T47D (cell line): ENCODE data around the gene ADAMTS8.

Experiments used
- DNase-seq, 2 experiments: peaks; one replicate each; pipeline versions ENCODE4 v3.0.0 to v3.0.0-alpha.2; 2011 to 2012; ENCODE audit warnings: low read depth in 1 of 2, low spot score in 1 of 2
- JUND ChIP-seq: IDR thresholded peaks from 2 replicates; pipeline ENCODE4 v1.6.1; 2012; ENCODE audit warnings: low read depth
- in situ Hi-C: cut with HindIII; loops from 2 replicates; pipeline ENCODE4 v1.10.0; 2016; ENCODE audit warnings: low sequenced_read_pairs, low pct_unique_long_range_greater_than_20kb

Gene ADAMTS8

GRCh38 chr11:130389335-130389935, 39.0 kb downstream of the ADAMTS8 start:
- TF ChIP-seq JUND: no peak
- DNase-seq: no peak
- in situ Hi-C loops: no loop called here

GRCh38 chr11:130388607-130389205, 39.7 kb downstream of the ADAMTS8 start:
- TF ChIP-seq JUND: no peak
- no peak for DNase-seq
- in situ Hi-C loops: no loop called here

GRCh38 chr11:130386056-130386455, 42.4 kb downstream of the ADAMTS8 start:
- TF ChIP-seq JUND: no peak
- DNase-seq: no peak
- in situ Hi-C loops: no loop called here

GRCh38 chr11:130383344-130384211, 44.8 kb downstream of the ADAMTS8 start:
- in situ Hi-C loops: no loop called here
- TF ChIP-seq JUND: no peak
- DNase-seq: peak in 1 of 2 experiments; percentile 65

GRCh38 chr11:130381317-130381716, 47.1 kb downstream of the ADAMTS8 start:
- in situ Hi-C loops: no loop called here
- no peak for TF ChIP-seq JUND
- DNase-seq: peak in 1 of 2 experiments; percentile 47

GRCh38 chr11:130380778-130381177, 47.6 kb downstream of the ADAMTS8 start:
- DNase-seq: no peak
- in situ Hi-C loops: no loop called here
- no peak for TF ChIP-seq JUND

- in situ Hi-C loops: no loop called here
- DNase-seq: no peak
- TF ChIP-seq JUND: no peak
Observed at GRCh38 chr11:130379276-130379675, 49.1 kb downstream of the ADAMTS8 start.

GRCh38 chr11:130370845-130371590, 57.4 kb downstream of the ADAMTS8 start:
- no peak for TF ChIP-seq JUND
- DNase-seq: peak in 1 of 2 experiments; percentile 41

GRCh38 chr11:130369713-130370112, 58.7 kb downstream of the ADAMTS8 start:
- TF ChIP-seq JUND: no peak
- in situ Hi-C loops: no loop called here
- no peak for DNase-seq

More at GRCh38 chr11:130370845-130371590, 57.4 kb downstream of the ADAMTS8 start:
- in situ Hi-C loops: no loop called here

- in situ Hi-C loops: no loop called here
- TF ChIP-seq JUND: no peak
- no peak for DNase-seq
Observed at GRCh38 chr11:130369141-130369691, 59.2 kb downstream of the ADAMTS8 start.

- no peak for TF ChIP-seq JUND
- in situ Hi-C loops: no loop called here
- DNase-seq: no peak
Observed at GRCh38 chr11:130359419-130359818, 69.0 kb downstream of the ADAMTS8 start.

GRCh38 chr11:130358398-130358797, 70.0 kb downstream of the ADAMTS8 start:
- no peak for DNase-seq
- no peak for TF ChIP-seq JUND
- in situ Hi-C loops: no loop called here
